Measurements from ENCODE around the gene EMC8.

Gene EMC8

DNA sequence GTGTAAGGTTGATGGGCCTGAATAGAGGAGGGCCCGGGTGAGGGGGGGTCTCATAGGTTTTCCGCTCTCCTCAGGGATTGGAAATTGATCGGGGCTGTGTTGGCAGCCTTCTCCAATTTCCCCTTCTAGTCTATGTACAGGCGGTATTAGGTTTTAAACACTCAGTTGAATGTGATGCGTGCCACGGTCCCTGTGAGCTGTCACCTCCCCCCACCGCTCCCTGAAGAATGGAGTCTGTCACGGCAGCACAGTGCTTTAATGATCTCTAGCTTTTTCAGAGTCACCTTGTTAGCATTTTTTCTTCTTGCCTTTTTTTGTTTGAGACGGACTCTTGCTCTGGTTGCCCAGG, 951 bp upstream of the EMC8 start:
- no peak for DNase-seq (ENCODE audit: low read depth, low spot score)
- Histone ChIP-seq H3K9ac (ENCODE audit: insufficient read length) (peak overlapping the region; percentile 84), H3K36me3 (ENCODE audit: insufficient read depth, low read length) (peaks cover 31% of the 10 kb centered on the region), H3K4me3 (peak overlapping the region; percentile 81), H3K27ac (no peak overlapping the region), H3K9me3 (ENCODE audit: low read depth, low read length) (no peaks in the 10 kb centered on the region)
- TF ChIP-seq EZH2 (IDR thresholded peaks at IDR 0.05) (no peak), POLR2AphosphoS5 (IDR thresholded peaks at IDR 0.05; ENCODE audit: borderline replicate concordance, low read depth, low read length) (no peak), FOXP2 (optimal IDR thresholded peaks at IDR 0.05; ENCODE audit: control extremely low read depth, extremely low read length, insufficient read depth) (no peak)

DNA sequence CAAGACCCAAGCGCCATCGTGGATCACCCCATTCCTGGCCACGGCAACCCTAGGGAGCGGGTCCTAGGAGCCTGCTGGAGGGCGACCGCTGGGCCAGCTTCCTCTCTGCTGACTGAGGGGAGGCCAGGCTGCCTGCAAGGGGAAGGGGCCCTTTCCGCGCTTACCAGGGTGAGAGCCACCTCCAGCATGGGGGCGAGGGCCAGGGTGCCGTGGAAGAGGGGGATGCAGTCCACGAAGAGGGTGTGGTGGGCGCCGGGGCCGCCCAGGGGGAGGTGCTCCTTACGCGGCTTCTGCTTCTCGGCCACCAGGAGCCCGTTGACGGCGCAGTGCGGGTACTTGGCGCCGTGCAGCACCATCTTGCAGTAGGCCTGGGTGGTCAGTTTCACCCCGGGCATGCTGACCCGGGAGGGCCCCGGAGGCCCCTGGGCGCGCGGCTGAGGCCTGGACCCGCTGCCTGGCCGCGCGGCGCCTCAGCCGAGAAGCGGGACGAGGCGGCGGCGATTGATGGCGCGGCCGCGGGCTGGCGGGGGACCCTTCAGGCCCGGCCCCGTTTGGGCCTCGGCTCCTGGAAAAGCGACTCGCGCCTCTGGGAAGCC, 345 bp downstream of the EMC8 start:
- no peak for TF ChIP-seq POLR2AphosphoS5 (IDR thresholded peaks at IDR 0.05; ENCODE audit: borderline replicate concordance, low read depth, low read length)
- no peak for TF ChIP-seq FOXP2 (optimal IDR thresholded peaks at IDR 0.05; ENCODE audit: control extremely low read depth, extremely low read length, insufficient read depth)
- no peak for TF ChIP-seq EZH2 (IDR thresholded peaks at IDR 0.05)
- DNase-seq (ENCODE audit: low read depth, low spot score) = no peak

DNA sequence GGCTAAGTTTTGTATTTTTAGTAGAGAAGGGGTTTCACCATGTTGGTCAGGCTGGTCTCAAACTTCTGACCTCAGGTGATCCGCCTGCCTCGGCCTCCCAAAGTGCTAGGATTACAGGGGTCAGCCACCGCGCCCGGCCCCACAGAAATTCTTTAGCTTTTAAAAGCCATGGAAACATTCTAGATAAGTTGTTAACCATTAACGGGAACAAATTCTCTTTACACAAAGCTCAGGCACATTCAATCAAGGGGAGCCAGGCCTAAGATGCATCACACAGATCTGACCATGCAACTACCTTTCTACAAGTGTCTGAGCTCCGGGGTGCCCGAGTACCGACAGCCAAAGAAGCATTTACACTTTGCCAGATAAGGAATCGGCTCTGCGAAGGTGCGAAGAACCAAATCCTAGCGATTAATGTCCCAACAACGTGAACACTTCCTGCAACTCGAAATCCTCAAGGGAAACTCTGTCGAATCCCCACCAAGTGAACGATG, 1.0 kb downstream of the EMC8 start:
- Histone ChIP-seq H3K4me3 (peak overlapping the region; percentile 81), H3K9me3 (ENCODE audit: low read depth, low read length) (no peaks in the 10 kb centered on the region), H3K36me3 (ENCODE audit: insufficient read depth, low read length) (peaks cover 24% of the 10 kb centered on the region), H3K9ac (ENCODE audit: insufficient read length) (peak overlapping the region; percentile 84), H3K27ac (no peak overlapping the region)
- DNase-seq (ENCODE audit: low read depth, low spot score) = no peak
- TF ChIP-seq FOXP2 (optimal IDR thresholded peaks at IDR 0.05; ENCODE audit: control extremely low read depth, extremely low read length, insufficient read depth) (no peak), EZH2 (IDR thresholded peaks at IDR 0.05) (no peak), POLR2AphosphoS5 (IDR thresholded peaks at IDR 0.05; ENCODE audit: borderline replicate concordance, low read depth, low read length) (no peak)

More for the DNA sequence above, 345 bp downstream of the EMC8 start:
- Histone ChIP-seq H3K9ac (ENCODE audit: insufficient read length) (peak overlapping the region; percentile 84), H3K36me3 (ENCODE audit: insufficient read depth, low read length) (peaks cover 28% of the 10 kb centered on the region), H3K4me3 (peak overlapping the region; percentile 81), H3K27ac (no peak overlapping the region), H3K9me3 (ENCODE audit: low read depth, low read length) (no peaks in the 10 kb centered on the region)

DNA sequence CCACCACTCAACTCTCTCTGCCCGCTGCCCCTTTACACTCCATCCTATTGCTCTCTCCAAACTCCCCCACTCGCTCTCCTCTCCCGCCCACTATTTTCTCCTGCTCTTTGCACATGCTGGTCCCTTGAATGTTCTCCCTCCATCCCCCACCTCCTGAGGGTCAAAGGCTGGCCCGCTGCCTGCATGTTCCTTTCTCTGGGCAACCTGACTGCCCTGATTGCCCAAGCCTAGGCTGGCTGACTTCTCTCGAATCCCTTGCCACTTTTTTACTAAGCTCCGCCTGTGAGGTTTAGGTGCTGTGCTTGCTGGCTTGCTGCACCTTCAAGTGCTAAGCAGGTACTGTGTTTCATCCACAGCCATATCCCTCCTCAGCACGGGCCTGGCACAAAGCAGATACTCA, 2.7 kb downstream of the EMC8 start:
- peaks cover 7% of the 10 kb centered on the region; the same call in 1 of the 2 replicates for H3K36me3 ChIP-seq (ENCODE audit: insufficient read depth, low read length)
- no peak for TF ChIP-seq POLR2AphosphoS5 (IDR thresholded peaks at IDR 0.05; ENCODE audit: borderline replicate concordance, low read depth, low read length)
- no peaks in the 10 kb centered on the region for H3K9me3 ChIP-seq (ENCODE audit: low read depth, low read length)
- no peak overlapping the region for H3K9ac ChIP-seq (ENCODE audit: insufficient read length)
- DNase-seq (ENCODE audit: low read depth, low spot score) = no peak
- H3K4me3 ChIP-seq = no peak overlapping the region
- H3K27ac ChIP-seq = no peak overlapping the region

DNA sequence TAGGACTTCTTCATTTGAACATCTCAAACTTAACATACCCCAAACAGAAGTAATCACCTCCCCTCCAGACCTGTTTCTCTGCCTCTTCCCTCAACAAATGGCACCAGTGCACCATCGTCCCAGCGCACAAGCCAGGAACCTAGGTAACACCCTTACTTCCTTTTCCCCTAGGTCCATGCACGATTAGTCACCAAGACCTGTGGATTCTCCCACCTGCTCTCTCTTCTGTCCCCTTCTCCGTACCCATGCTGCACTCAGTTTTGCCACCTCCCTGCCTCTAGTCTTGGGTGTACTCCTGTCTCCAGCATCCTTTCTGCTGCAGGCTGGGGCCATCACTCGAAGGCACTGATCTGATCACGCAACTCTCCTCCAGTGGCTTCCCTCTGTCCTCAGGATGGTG, 3.2 kb downstream of the EMC8 start:
- no peak for DNase-seq (ENCODE audit: low read depth, low spot score)
- Histone ChIP-seq H3K36me3 (ENCODE audit: insufficient read depth, low read length) (peaks cover 3% of the 10 kb centered on the region; the same call in 1 of the 2 replicates), H3K27ac (no peak overlapping the region), H3K9ac (ENCODE audit: insufficient read length) (no peak overlapping the region), H3K9me3 (ENCODE audit: low read depth, low read length) (no peaks in the 10 kb centered on the region), H3K4me3 (no peak overlapping the region)
- TF ChIP-seq POLR2AphosphoS5 (IDR thresholded peaks at IDR 0.05; ENCODE audit: borderline replicate concordance, low read depth, low read length) (no peak), EZH2 (IDR thresholded peaks at IDR 0.05) (no peak), FOXP2 (optimal IDR thresholded peaks at IDR 0.05; ENCODE audit: control extremely low read depth, extremely low read length, insufficient read depth) (no peak)

DNA sequence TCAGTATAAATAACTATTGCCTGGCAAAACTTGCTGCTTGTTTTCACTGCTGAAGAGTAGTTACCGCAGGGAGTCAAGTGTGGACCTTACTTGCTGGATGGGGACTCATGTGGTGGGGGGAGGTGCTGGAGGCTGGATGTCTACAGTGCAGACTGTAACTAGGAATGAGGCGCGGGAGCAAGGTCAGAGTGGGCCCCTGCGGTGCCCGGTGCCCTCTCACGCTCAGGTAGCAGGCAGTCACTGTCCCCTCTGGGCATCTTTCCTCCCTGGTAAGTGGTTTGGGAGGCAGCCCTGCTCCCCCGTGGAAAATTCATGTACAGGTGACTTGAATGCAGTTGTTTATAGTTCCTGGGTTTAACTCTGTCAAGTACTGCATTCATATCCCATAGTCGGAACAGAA, 4.6 kb downstream of the EMC8 start:
- Histone ChIP-seq H3K27ac (no peak overlapping the region), H3K4me3 (no peak overlapping the region), H3K36me3 (ENCODE audit: insufficient read depth, low read length) (peaks cover 3% of the 10 kb centered on the region; the same call in 1 of the 2 replicates), H3K9ac (ENCODE audit: insufficient read length) (no peak overlapping the region), H3K9me3 (ENCODE audit: low read depth, low read length) (no peaks in the 10 kb centered on the region)
- no peak for DNase-seq (ENCODE audit: low read depth, low spot score)
- TF ChIP-seq POLR2AphosphoS5 (IDR thresholded peaks at IDR 0.05; ENCODE audit: borderline replicate concordance, low read depth, low read length) = no peak
- TF ChIP-seq EZH2 (IDR thresholded peaks at IDR 0.05) = no peak
- no peak for TF ChIP-seq FOXP2 (optimal IDR thresholded peaks at IDR 0.05; ENCODE audit: control extremely low read depth, extremely low read length, insufficient read depth)

DNA sequence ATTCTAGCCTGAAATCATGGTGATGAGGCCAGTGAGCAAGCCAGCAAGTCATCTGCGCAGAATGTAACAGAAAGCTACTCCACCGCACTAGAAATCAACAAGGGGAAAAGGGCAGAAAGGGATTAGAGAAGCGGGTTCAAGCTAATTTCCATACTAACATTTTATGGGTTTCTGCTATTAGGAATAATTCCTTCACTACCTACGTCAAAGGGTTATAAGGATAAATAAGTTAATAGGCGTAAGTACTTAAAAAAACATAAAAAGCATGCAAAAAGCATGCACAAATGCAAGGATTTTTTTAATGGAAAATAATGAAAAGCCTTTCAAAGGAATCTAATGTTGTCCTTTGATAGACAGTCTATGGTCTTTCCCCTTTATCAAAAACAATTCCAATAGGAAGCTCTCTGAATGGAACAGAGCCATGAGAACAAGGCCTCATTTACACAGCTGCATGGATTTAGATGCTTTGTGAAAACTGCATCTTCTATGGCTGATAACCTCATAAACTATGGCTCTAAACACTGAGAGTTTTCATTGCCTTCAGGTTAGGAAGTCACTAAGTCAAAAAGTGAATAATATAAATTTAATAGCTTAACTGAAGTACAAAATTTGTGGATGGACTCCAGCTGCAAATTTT, 5.6 kb downstream of the EMC8 start:
- Histone ChIP-seq H3K27ac (no peak overlapping the region), H3K9ac (ENCODE audit: insufficient read length) (no peak overlapping the region), H3K36me3 (ENCODE audit: insufficient read depth, low read length) (peaks cover 3% of the 10 kb centered on the region; the same call in 1 of the 2 replicates), H3K9me3 (ENCODE audit: low read depth, low read length) (no peaks in the 10 kb centered on the region), H3K4me3 (no peak overlapping the region)
- no peak for DNase-seq (ENCODE audit: low read depth, low spot score)
- TF ChIP-seq FOXP2 (optimal IDR thresholded peaks at IDR 0.05; ENCODE audit: control extremely low read depth, extremely low read length, insufficient read depth) = no peak
- no peak for TF ChIP-seq EZH2 (IDR thresholded peaks at IDR 0.05)
- TF ChIP-seq POLR2AphosphoS5 (IDR thresholded peaks at IDR 0.05; ENCODE audit: borderline replicate concordance, low read depth, low read length) = no peak

DNA sequence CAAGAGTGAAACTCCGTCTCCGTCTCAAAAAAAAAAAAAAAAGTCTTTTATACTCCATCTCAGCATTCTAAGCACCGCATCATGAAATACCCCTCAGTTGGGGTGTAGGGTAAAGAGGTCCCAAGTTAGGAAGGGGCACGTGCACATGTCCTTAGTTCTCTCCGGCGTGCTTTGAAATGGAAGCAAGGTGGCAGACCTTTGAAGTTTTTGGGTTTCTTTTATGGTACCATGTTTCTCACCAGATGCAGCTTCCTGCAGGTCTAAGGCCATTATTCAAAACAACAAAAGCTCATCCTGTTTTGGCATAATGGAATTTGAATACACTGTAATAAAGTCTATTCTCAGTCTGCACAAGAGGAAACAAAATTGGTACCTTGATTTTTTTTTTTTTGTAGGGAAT, 9.6 kb downstream of the EMC8 start:
- peaks cover 5% of the 10 kb centered on the region; the same call in 1 of the 2 replicates for H3K36me3 ChIP-seq (ENCODE audit: insufficient read depth, low read length)
- no peak for DNase-seq (ENCODE audit: low read depth, low spot score)

More for the DNA sequence above, 9.6 kb downstream of the EMC8 start:
- Histone ChIP-seq H3K9me3 (ENCODE audit: low read depth, low read length) (no peaks in the 10 kb centered on the region), H3K9ac (ENCODE audit: insufficient read length) (no peak overlapping the region), H3K27ac (no peak overlapping the region), H3K4me3 (no peak overlapping the region)
- TF ChIP-seq FOXP2 (optimal IDR thresholded peaks at IDR 0.05; ENCODE audit: control extremely low read depth, extremely low read length, insufficient read depth) (no peak), EZH2 (IDR thresholded peaks at IDR 0.05) (no peak), POLR2AphosphoS5 (IDR thresholded peaks at IDR 0.05; ENCODE audit: borderline replicate concordance, low read depth, low read length) (no peak)

Data from SK-N-MC (cell line).